Femur (tissue), 1 donor: ENCODE results near the gene WDR43.

Experiments used
- DNase-seq: peaks from one replicate; pipeline ENCODE4 v3.0.0-alpha.2; 2017

Gene WDR43

GRCh38 chr2:28994679-28995078 lies 100.2 kb downstream of the WDR43 start:
- no peak for DNase-seq

GRCh38 chr2:28995765-28996750 lies 101.6 kb downstream of the WDR43 start:
- DNase-seq, result no peak

GRCh38 chr2:28997237-28997846 lies 102.9 kb downstream of the WDR43 start:
- no peak for DNase-seq
